WTC11 (cell line): ENCODE data around the gene ADGRF5. TPM values are rescaled to one million over a fixed set of nuclear protein-coding genes. Genes with fewer than 3 reads are reported as not detected.
A peak's percentile ranks its signal among the peaks of the same experiment; 100 is the strongest.
"Not testable (repeated sequence)": the region's sequence is repeated elsewhere in the genome, so short reads cannot be mapped to it uniquely, and the experiment has no call there.

Experiments
- ATAC-seq: fragments of 200-7000 bp; cut with Tn5 transposase; 2 replicates; pipeline ENCODE4 v1.10.0; 2021; ENCODE audit warnings: mild to moderate bottlenecking, moderate library complexity
- CTCF ChIA-PET: fragments of 300-600 bp; sonication (Branson Sonifier 250); formaldehyde crosslinking; loops from one replicate; lab custom pipeline; 2021; ENCODE audit warnings: antibody characterized with exemption; lab: Charles Lee
- POLR2A ChIA-PET: fragments of 350-600 bp; sonication (Branson Sonifier 250); formaldehyde crosslinking; loops from one replicate; lab custom pipeline; 2021; ENCODE audit warnings: antibody characterized with exemption; lab: Charles Lee
- DNase-seq: peaks from one replicate; pipeline ENCODE4 v3.0.0; 2021; ENCODE audit warnings: low spot score
- H3K27ac Mint-ChIP-seq: 2 replicates; pipeline ENCODE4 v1.8.0; 2021; ENCODE audit warnings: mixed read lengths
- H3K27me3 Mint-ChIP-seq: 2 replicates; pipeline ENCODE4 v1.8.0; 2021; ENCODE audit warnings: low read depth, mild to moderate bottlenecking, moderate library complexity, mixed read lengths
- H3K36me3 Mint-ChIP-seq: 2 replicates; pipeline ENCODE4 v1.8.0; 2021; ENCODE audit warnings: mixed read lengths
- H3K4me1 Mint-ChIP-seq: 2 replicates; pipeline ENCODE4 v1.8.0; 2022; ENCODE audit warnings: mixed read lengths
- H3K4me3 Mint-ChIP-seq: 2 replicates; pipeline ENCODE4 v1.8.0; 2021; ENCODE audit warnings: mild to moderate bottlenecking, moderate library complexity, mixed read lengths
- H3K9me3 Mint-ChIP-seq: 2 replicates; pipeline ENCODE4 v1.8.0; 2021; ENCODE audit warnings: mixed read lengths
- CTCF ChIP-seq: fragments of 200-600 bp; IDR thresholded peaks from 2 replicates; pipeline ENCODE4 v1.8.0; 2022; ENCODE audit warnings: antibody characterized with exemption
- EMX1 ChIP-seq: fragments of 250-450 bp; sonication (Bioruptor Pico); IDR thresholded peaks from 2 replicates; pipeline ENCODE4 v1.8.0; 2021; ENCODE audit warnings: mild to moderate bottlenecking
- FOXK1 ChIP-seq: sonication (generic); formaldehyde crosslinking; IDR thresholded peaks from 2 replicates; pipeline ENCODE4 v1.8.0; 2022; ENCODE audit warnings: mild to moderate bottlenecking, moderate library complexity, missing genetic modification reagents
- FOXP1 ChIP-seq: sonication (generic); formaldehyde crosslinking; IDR thresholded peaks from 2 replicates; pipeline ENCODE4 v1.8.0; 2022; ENCODE audit warnings: missing genetic modification reagents, mild to moderate bottlenecking, moderate library complexity, borderline replicate concordance
- GABPB1 ChIP-seq: sonication (generic); formaldehyde crosslinking; IDR thresholded peaks from 2 replicates; pipeline ENCODE4 v1.8.1; 2023; ENCODE audit warnings: mild to moderate bottlenecking, missing genetic modification reagents
- MYBL2 ChIP-seq: sonication (generic); formaldehyde crosslinking; IDR thresholded peaks from 2 replicates; pipeline ENCODE4 v1.8.1; 2023; ENCODE audit warnings: mild to moderate bottlenecking, moderate library complexity, missing genetic modification reagents
- PREB ChIP-seq: sonication (generic); formaldehyde crosslinking; IDR thresholded peaks from 2 replicates; pipeline ENCODE4 v1.8.1; 2022; ENCODE audit warnings: mild to moderate bottlenecking, missing genetic modification reagents, moderate library complexity, borderline replicate concordance
- RORB ChIP-seq: fragments of 250-450 bp; sonication (Bioruptor Pico); IDR thresholded peaks from 2 replicates; pipeline ENCODE4 v1.9.0; 2021; ENCODE audit warnings: mild to moderate bottlenecking
- TEAD1 ChIP-seq: sonication (generic); formaldehyde crosslinking; IDR thresholded peaks from 2 replicates; pipeline ENCODE4 v1.8.0; 2022; ENCODE audit warnings: mild to moderate bottlenecking, missing genetic modification reagents
- USF2 ChIP-seq: sonication (generic); formaldehyde crosslinking; IDR thresholded peaks from 2 replicates; pipeline ENCODE4 v1.8.1; 2023; ENCODE audit warnings: mild to moderate bottlenecking, missing genetic modification reagents, moderate library complexity
- ZNF121 ChIP-seq: sonication (generic); formaldehyde crosslinking; IDR thresholded peaks from 2 replicates; pipeline ENCODE4 v1.8.0; 2023; ENCODE audit warnings: missing genetic modification reagents
- ZNF263 ChIP-seq: sonication (generic); formaldehyde crosslinking; IDR thresholded peaks from 2 replicates; pipeline ENCODE4 v1.8.1; 2022; ENCODE audit warnings: low read depth, mild to moderate bottlenecking, moderate library complexity, missing genetic modification reagents
- ZNF396 ChIP-seq: fragments of 250-450 bp; sonication (Bioruptor Pico); IDR thresholded peaks from 2 replicates; pipeline ENCODE4 v1.8.0; 2021; ENCODE audit warnings: mild to moderate bottlenecking, moderate library complexity, borderline replicate concordance
- total RNA-seq: library from RNA; stranded (reverse); gene quantifications from 3 replicates; pipeline ENCODE4 v1.2.3, GENCODE V29; 2021

ADGRF5 gene
- total RNA-seq, 1 experiment from 2014 or later = 0.24 TPM

- TF ChIP-seq PREB (no peak), RORB (CRISPR knock-in tag) (no peak)
Observed at GRCh38 chr6:46849361-46849690, 72.4 kb downstream of the ADGRF5 start (continued).

- DNase-seq (peak; percentile 93), ATAC-seq (peak; percentile 95)
- TF ChIP-seq FOXP1 (CRISPR knock-in tag) (no peak), TEAD1 (CRISPR knock-in tag) (peak; percentile 80; the same call in 1 of the 2 replicates), GABPB1 (CRISPR knock-in tag) (peak; percentile 64; the same call in 1 of the 2 replicates), MYBL2 (CRISPR knock-in tag) (no peak), CTCF (peak; percentile 87), ZNF263 (CRISPR knock-in tag) (no peak)
- Mint-ChIP-seq H3K9me3 (peaks cover 18% of the 10 kb centered on the region), H3K36me3 (no peaks in the 10 kb centered on the region), H3K27ac (no peak overlapping the region), H3K4me3 (peak overlapping the region; percentile 62), H3K4me1 (peaks cover 24% of the 10 kb centered on the region), H3K27me3 (peaks cover 13% of the 10 kb centered on the region)
- ChIA-PET POLR2A (no interaction called here), CTCF (interaction anchor here (0.6 to 1.9 kb wide), 21 partner anchors 11 to 224 kb away, joined by 3 to 29 read pairs (median 4); partner anchors contain the start of genes ADGRF1 and PLA2G7)
Observed at GRCh38 chr6:46848684-46849360, 72.9 kb downstream of the ADGRF5 start.

GRCh38 chr6:46845126-46845525 lies 76.6 kb downstream of the ADGRF5 start:
- peaks cover 54% of the 10 kb centered on the region for H3K9me3 Mint-ChIP-seq
- H3K27ac Mint-ChIP-seq = no peak overlapping the region
- H3K27me3 Mint-ChIP-seq = peaks cover 22% of the 10 kb centered on the region
- ChIA-PET POLR2A (no interaction called here), CTCF (no interaction called here)
- peaks cover 19% of the 10 kb centered on the region for H3K4me1 Mint-ChIP-seq
- DNase-seq (no peak), ATAC-seq (no peak)
- no peak overlapping the region for H3K4me3 Mint-ChIP-seq
- peaks cover 23% of the 10 kb centered on the region for H3K36me3 Mint-ChIP-seq
- TF ChIP-seq USF2 (CRISPR knock-in tag) (no peak), ZNF121 (CRISPR knock-in tag) (no peak), FOXK1 (no peak), EMX1 (CRISPR knock-in tag) (no peak)

- H3K4me3 Mint-ChIP-seq, ATAC-seq, POLR2A ChIA-PET, H3K27ac Mint-ChIP-seq, CTCF ChIA-PET, H3K27me3 Mint-ChIP-seq, H3K4me1 Mint-ChIP-seq: not testable (repeated sequence)
- H3K9me3 Mint-ChIP-seq = peaks cover 68% of the 10 kb centered on the region
- DNase-seq = peak; percentile 41
- peaks cover 23% of the 10 kb centered on the region for H3K36me3 Mint-ChIP-seq
Observed at GRCh38 chr6:46842252-46842846, 79.4 kb downstream of the ADGRF5 start.

- POLR2A ChIA-PET = no interaction called here
- CTCF ChIA-PET = interaction anchor here (0.6 kb wide), 1 partner anchor 10 kb away, joined by 3 read pairs; no protein-coding TSS in a partner anchor
- TF ChIP-seq ZNF396 = no peak
- H3K27me3 Mint-ChIP-seq = peaks cover 8% of the 10 kb centered on the region; the same call in 1 of the 2 replicates
- no peak overlapping the region for H3K27ac Mint-ChIP-seq
- peaks cover 21% of the 10 kb centered on the region for H3K36me3 Mint-ChIP-seq
- ATAC-seq (no peak), DNase-seq (no peak)
- no peaks in the 10 kb centered on the region for H3K4me1 Mint-ChIP-seq
- H3K4me3 Mint-ChIP-seq = no peak overlapping the region
- H3K9me3 Mint-ChIP-seq = peaks cover 43% of the 10 kb centered on the region
Observed at GRCh38 chr6:46838033-46838432, 83.7 kb downstream of the ADGRF5 start.

- H3K27ac Mint-ChIP-seq, DNase-seq, POLR2A ChIA-PET, CTCF ChIA-PET, H3K36me3 Mint-ChIP-seq, H3K27me3 Mint-ChIP-seq, H3K4me1 Mint-ChIP-seq, H3K4me3 Mint-ChIP-seq, ATAC-seq: not testable (repeated sequence)
- H3K9me3 Mint-ChIP-seq = peaks cover 13% of the 10 kb centered on the region
Observed at GRCh38 chr6:46834991-46835390, 86.7 kb downstream of the ADGRF5 start.

- POLR2A ChIA-PET = not testable (repeated sequence)
Observed at GRCh38 chr6:46834257-46834916, 87.4 kb downstream of the ADGRF5 start.

More at GRCh38 chr6:46834257-46834916, 87.4 kb downstream of the ADGRF5 start:
- H3K4me1 Mint-ChIP-seq, H3K27me3 Mint-ChIP-seq, H3K9me3 Mint-ChIP-seq, H3K27ac Mint-ChIP-seq, DNase-seq, H3K36me3 Mint-ChIP-seq, H3K4me3 Mint-ChIP-seq, ATAC-seq: not testable (repeated sequence)
- CTCF ChIA-PET = interaction anchor here (0.6 kb wide), 1 partner anchor 15 kb away, joined by 3 read pairs; no protein-coding TSS in a partner anchor
